ENCODE measurements around the gene CREB3L4.

- TF ChIP-seq CTCF (IDR thresholded peaks at IDR 0.05), result no peak
- TF ChIP-seq POLR2AphosphoS5 (IDR thresholded peaks at IDR 0.05; ENCODE audit: low read depth, low read length), result no peak; the same call in 1 of the 2 replicates
These were observed 27.9 kb downstream of the CREB3L4 start for GRCh38 chr1:153995640-153996039.

All from Panc1 (cell line).